ENCODE measurements around the gene PLD2. TPM values are rescaled to one million over a fixed set of nuclear protein-coding genes. Genes with fewer than 3 reads are reported as not detected.

The PLD2 gene
- polyA plus RNA-seq, 3 donors from 2014 or later, result 0.78 to 2.0 TPM; not detected in 1

DNA sequence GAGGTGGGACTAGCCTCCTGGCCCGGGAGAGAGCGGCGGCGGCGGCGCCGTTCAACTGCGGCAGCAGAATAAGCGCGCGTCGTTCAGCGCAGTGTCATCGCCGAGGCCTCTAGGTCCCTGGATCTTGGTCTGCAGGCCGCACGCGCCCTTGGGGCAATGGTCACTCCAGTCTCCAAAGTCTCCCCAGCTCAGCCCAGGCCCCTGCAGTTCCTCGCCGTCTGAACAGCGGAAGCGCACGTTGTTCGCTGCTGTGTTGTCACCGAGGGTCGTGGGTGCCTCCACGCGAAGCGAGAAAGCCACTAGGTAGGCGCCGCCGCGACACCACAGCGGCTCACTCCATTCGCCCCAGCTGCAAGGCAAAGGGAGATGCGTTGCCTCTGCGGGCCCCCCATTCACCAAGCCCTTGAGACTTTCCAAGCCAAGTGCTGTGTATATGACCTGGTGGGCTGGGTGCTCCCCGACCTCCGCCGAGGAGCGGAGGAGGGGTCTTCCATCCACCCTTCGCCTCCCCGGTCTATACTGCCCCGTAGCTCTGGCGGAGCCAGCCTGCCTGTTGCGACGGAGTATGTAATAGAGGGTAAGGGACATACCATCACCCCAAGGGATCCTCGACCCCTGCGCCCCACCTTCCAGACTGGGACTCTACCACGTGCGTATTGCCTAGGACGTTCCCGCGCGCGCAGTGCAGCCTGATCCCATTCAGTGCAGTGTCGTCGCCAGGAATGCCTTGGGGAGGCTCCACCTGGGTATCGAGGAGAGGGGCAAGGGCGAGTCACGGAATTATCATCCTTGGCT is 21.4 kb upstream of the PLD2 start:
- H3K36me3 Mint-ChIP-seq, result no peaks in the 10 kb centered on the region
- no peaks in the 10 kb centered on the region for H3K9me3 Mint-ChIP-seq
- no peak for DNase-seq
- peak overlapping the region in 1 of 5 donors; percentile 42 for H3K4me3 Mint-ChIP-seq
- no peak overlapping the region for H3K27ac Mint-ChIP-seq
- H3K4me1 Mint-ChIP-seq, result peaks cover 3 to 5% of the 10 kb centered on the region in 2 donors
- H3K27me3 Mint-ChIP-seq (ENCODE audit: low read depth in 3 of 3), result peaks cover 25 to 30% (median 27%) of the 10 kb centered on the region in 3 donors

DNA sequence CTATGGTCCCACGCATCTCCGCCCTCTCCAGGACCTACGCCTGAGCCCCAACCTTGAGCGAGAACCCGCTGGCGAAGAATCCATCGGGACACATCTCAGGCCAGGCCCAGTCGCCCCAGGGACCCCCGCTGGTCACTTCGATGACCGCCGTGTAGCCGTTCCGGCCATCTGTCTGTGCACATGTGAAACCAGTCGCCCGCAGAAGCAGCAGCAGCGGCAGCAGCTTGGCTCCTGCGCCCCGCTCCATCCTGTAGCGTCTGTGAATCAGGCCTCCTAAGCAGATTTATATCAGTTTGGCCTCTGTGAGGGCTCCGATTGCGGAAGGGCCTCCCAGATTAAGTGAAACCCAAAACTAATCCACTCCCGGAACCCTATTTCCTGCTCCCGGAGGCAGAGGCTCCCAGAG is 20.8 kb upstream of the PLD2 start, which contains the start of gene VMO1:
VMO1 (minus strand) TSS at position 259 of the 406 bp plus-strand sequence; CDS start at position 247, 12 bp downstream.
- Mint-ChIP-seq H3K27me3 (ENCODE audit: low read depth in 3 of 3) (peaks cover 26 to 30% (median 27%) of the 10 kb centered on the region in 3 donors), H3K36me3 (no peaks in the 10 kb centered on the region), H3K4me3 (peak within 1 kb of the TSS in 2 of 5 donors; percentile 21 to 42), H3K27ac (no peak within 1 kb of the TSS), H3K9me3 (no peaks in the 10 kb centered on the region), H3K4me1 (peaks cover 8 to 9% of the 10 kb centered on the region in 2 donors)
- DNase-seq, result no peak

DNA sequence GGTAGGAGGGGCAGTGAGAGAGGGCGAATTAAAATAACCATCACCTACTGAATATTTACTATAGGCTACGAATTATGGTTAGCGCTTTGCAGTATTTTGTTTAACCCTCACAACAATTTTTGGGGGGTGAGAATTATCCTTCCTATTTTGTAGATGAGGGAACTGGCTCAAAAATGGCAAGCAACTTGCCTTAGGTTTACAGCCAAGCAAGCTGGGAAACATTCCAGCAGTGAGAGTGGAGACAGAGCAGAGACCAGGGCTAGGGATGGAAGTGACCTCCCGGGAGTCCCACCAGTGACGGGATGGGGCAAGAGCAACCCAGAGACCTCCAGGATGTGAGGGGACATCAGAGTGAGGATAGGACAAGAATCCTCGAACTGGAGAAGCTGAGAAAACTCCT is 20.4 kb upstream of the PLD2 start:
- Mint-ChIP-seq H3K27ac (no peak overlapping the region), H3K4me1 (peaks cover 10 to 13% of the 10 kb centered on the region in 2 donors), H3K27me3 (ENCODE audit: low read depth in 3 of 3) (peaks cover 27 to 29% (median 29%) of the 10 kb centered on the region in 3 donors), H3K4me3 (no peak overlapping the region), H3K9me3 (no peaks in the 10 kb centered on the region), H3K36me3 (no peaks in the 10 kb centered on the region)
- no peak for DNase-seq

DNA sequence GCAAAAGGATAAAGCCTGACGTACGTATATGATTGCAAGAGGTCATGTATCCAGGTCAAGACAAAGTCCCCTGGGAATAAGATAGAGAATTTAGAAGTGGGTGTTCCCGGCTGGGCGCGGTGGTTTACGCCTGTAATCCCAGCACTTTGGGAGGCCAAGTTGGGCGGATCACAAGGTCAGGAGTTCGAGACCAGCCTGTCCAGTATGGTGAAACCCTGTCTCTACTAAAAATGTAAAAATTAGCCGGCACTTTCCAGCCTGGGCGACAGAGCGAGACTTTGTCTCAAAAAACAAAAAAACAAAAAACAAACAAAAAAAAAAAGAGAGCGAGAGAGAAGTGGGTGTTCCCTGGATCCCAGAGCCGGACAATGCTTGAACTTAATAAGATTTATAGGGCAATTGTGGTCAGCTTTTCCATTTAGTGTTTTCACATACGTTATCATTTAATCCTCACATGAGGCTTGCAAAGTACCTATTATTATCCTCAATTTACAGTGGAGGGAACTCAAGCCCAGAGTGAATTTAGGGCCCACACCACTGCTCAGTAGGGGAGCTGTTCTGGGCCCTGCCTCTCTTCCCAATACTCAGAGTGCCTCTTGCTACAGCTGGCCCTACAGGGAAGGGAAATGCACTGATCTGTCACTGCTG is 18.7 kb upstream of the PLD2 start:
- H3K36me3 Mint-ChIP-seq, result no peaks in the 10 kb centered on the region
- peaks cover 10 to 13% of the 10 kb centered on the region in 2 donors for H3K4me1 Mint-ChIP-seq
- peak overlapping the region in 4 of 6 donors; percentile 31 to 73 (median 60) for H3K27ac Mint-ChIP-seq
- DNase-seq, result no peak
- H3K4me3 Mint-ChIP-seq, result peak overlapping the region; percentile 45 to 68 (median 57)
- H3K27me3 Mint-ChIP-seq (ENCODE audit: low read depth in 3 of 3), result peaks cover 25 to 26% (median 25%) of the 10 kb centered on the region in 3 donors
- no peaks in the 10 kb centered on the region for H3K9me3 Mint-ChIP-seq

DNA sequence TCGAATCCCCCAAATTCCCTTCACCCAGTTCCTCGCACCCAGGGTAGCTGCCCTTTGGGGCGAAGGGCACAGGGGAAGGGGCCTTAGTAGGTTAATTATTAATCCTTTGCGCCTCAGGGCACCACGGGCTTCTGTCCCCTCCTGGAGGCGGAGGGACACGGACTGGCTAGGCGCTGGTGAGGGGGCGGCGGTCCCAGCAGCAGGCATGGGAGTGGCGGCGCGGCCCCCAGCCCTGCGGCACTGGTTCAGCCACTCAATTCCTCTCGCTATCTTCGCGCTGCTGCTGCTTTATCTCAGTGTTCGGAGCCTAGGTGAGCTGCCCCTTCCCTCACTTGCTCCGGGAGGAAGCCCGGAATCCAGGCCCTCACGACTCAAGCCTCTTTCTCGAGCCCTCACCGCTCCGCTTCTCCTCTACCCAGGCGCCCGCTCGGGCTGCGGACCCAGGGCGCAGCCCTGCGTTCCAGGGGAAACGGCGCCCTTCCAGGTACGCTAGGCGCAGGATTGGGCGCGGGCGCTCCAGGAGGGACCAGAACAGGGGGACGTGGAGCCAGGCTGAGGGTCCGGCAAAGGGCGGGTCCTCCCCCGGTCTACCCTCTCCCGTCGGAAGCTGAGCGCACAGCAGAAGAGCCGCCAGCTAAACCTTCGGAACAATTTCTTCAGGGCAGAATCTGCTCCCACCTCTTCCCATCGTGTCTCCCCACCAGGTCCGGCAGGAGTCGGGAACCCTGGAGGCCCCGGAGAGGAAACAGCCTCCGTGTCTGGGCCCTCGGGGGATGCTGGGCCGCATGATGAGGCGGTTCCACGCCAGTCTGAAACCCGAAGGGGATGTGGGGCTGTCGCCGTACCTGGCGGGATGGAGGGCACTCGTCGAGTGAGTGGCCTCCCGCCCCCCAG is 17.9 kb upstream of the PLD2 start, which contains the start of gene GLTPD2:
GLTPD2 (plus strand) TSS at position 158 of the 894 bp plus-strand sequence; CDS start at position 206, 48 bp downstream.
- peaks cover 10 to 13% of the 10 kb centered on the region in 2 donors for H3K4me1 Mint-ChIP-seq
- peaks cover 20 to 26% (median 22%) of the 10 kb centered on the region in 3 donors for H3K27me3 Mint-ChIP-seq (ENCODE audit: low read depth in 3 of 3)
- peak within 1 kb of the TSS; percentile 65 to 77 (median 69) for H3K4me3 Mint-ChIP-seq
- peak within 1 kb of the TSS in 5 of 6 donors; percentile 53 to 73 (median 62) for H3K27ac Mint-ChIP-seq
- H3K36me3 Mint-ChIP-seq, result no peaks in the 10 kb centered on the region
- no peak for DNase-seq
- no peaks in the 10 kb centered on the region for H3K9me3 Mint-ChIP-seq

DNA sequence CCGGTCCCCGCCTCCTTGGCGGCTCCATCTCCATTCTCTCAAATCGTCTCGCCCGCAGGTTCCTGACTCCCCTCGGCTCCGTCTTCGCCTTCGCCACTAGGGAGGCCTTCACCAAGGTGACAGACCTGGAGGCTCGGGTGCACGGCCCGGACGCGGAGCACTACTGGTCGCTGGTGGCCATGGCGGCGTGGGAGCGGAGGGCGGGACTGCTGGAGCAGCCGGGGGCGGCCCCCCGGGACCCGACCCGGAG is 17.3 kb upstream of the PLD2 start:
- H3K4me3 Mint-ChIP-seq, result peak overlapping the region; percentile 65 to 77 (median 69)

DNA sequence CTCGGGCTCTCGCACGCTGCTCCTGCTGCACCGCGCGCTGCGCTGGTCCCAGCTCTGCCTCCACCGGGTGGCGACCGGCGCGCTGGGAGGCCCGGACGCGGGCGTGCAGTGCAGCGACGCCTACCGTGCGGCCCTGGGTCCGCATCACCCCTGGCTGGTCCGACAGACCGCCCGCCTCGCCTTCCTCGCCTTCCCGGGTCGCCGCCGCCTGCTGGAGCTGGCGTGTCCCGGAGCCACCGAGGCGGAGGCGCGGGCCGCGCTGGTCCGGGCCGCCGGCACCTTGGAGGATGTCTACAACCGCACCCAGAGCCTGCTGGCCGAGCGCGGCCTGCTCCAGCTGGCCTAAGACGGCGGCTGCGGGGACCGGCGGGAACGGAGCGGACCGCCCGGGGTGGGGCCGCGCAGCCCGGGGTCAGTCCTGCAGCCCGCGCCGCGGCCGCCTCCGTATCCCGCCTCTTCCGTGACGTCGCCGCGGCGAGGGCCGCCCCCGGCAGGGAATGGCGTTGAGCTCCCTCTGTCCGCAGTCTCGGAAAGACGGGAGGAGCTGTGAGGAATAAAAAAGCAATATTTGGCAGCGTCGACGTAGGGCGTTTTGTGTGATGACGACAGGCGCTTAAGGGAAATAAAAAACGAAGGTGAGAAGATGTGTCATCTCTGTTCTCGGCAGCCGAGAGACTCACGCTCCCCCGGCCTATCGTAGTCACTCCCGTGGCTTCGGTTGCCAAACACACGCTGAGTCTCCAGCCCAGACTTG is 16.8 kb upstream of the PLD2 start:
- H3K9me3 Mint-ChIP-seq, result no peaks in the 10 kb centered on the region
- H3K27me3 Mint-ChIP-seq (ENCODE audit: low read depth in 3 of 3), result peaks cover 19 to 22% (median 22%) of the 10 kb centered on the region in 3 donors
- peak; percentile 81 to 85 (median 83) for DNase-seq
- peak overlapping the region; percentile 83 to 97 (median 94) for H3K27ac Mint-ChIP-seq
- peak overlapping the region; percentile 86 to 95 (median 93) for H3K4me3 Mint-ChIP-seq
- H3K36me3 Mint-ChIP-seq, result no peaks in the 10 kb centered on the region
- peaks cover 10 to 14% of the 10 kb centered on the region in 2 donors for H3K4me1 Mint-ChIP-seq

More for the DNA sequence above, 17.3 kb upstream of the PLD2 start:
- H3K9me3 Mint-ChIP-seq, result no peaks in the 10 kb centered on the region
- H3K27ac Mint-ChIP-seq, result peak overlapping the region in 4 of 6 donors; percentile 16 to 71 (median 58)
- DNase-seq, result no peak
- no peaks in the 10 kb centered on the region for H3K36me3 Mint-ChIP-seq
- H3K27me3 Mint-ChIP-seq (ENCODE audit: low read depth in 3 of 3), result peaks cover 22 to 23% (median 22%) of the 10 kb centered on the region in 3 donors
- peaks cover 10 to 13% of the 10 kb centered on the region in 2 donors for H3K4me1 Mint-ChIP-seq

DNA sequence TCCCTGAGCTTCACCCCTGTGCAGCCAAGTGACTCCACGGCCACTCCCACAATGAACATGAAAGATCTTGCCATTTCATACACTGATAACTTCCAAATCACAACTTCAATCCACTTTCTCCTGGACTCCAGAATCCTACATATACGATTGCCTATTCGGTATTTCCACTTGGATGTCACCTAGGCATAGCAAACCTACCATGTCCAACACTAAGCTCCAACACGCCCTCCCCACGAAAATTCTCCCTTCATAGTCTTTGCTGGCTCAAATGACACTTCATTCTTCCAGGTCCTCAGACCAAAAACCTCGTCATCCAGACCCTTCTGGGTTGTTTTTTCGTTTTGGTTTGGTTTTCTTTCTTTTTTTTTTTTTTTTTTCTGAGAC is 16.3 kb upstream of the PLD2 start:
- Mint-ChIP-seq H3K27me3 (ENCODE audit: low read depth in 3 of 3) (peaks cover 14 to 22% (median 20%) of the 10 kb centered on the region in 3 donors), H3K36me3 (no peaks in the 10 kb centered on the region), H3K4me1 (peaks cover 13 to 20% of the 10 kb centered on the region in 2 donors), H3K9me3 (no peaks in the 10 kb centered on the region), H3K27ac (peak overlapping the region; percentile 83 to 97 (median 94)), H3K4me3 (peak overlapping the region; percentile 86 to 95 (median 93))
- no peak for DNase-seq

DNA sequence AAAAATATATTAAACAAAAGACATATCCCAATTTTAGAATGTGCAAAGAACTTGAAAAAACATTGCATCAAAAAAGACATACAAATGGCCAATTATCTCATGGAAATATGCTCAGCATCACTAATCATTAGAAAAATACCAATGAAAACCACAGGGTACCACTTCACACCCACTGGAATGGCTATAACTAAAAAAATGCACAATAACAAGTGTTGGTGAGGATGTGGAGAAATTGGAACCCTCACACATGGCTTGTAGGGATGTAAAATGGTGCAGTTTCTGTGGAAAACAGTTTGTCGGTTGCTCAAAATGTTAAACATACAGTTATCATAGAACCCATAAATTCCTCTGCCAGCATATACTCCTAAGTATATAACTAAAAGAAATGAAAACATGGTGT is 11.8 kb upstream of the PLD2 start:
- no peak for DNase-seq
- Mint-ChIP-seq H3K4me3 (peak overlapping the region; percentile 38 to 100 (median 99)), H3K27ac (peak overlapping the region in 4 of 6 donors; percentile 40 to 98 (median 86)), H3K9me3 (no peaks in the 10 kb centered on the region), H3K36me3 (peaks cover 3 to 13% (median 6%) of the 10 kb centered on the region in 3 donors), H3K27me3 (ENCODE audit: low read depth in 3 of 3) (peaks cover 6 to 18% (median 11%) of the 10 kb centered on the region in 3 donors), H3K4me1 (peaks cover 23 to 32% of the 10 kb centered on the region in 2 donors)

DNA sequence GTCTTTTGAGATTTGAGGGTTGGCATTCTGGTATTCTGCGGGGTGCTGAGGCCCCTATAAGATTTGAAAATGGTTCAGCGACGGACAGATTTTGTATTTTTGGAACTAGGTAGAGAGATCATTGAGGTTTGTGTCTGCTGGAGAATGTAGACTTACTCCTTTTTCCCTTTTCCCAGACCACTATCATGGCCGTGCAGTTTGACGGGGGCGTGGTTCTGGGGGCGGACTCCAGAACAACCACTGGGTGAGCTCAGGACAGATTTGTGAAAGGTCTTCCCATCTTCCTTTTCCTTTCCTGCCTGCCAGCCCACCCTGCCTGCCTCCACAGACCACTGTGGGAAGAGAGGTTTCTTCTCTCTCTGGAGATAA is 10.4 kb upstream of the PLD2 start:
- H3K4me1 Mint-ChIP-seq, result peaks cover 15 to 19% of the 10 kb centered on the region in 2 donors
- peaks cover 3 to 18% (median 6%) of the 10 kb centered on the region in 3 donors for H3K36me3 Mint-ChIP-seq
- H3K9me3 Mint-ChIP-seq, result no peaks in the 10 kb centered on the region
- no peak for DNase-seq
- H3K27ac Mint-ChIP-seq, result peak overlapping the region; percentile 91 to 99 (median 98)
- H3K4me3 Mint-ChIP-seq, result peak overlapping the region; percentile 98 to 100 (median 99)
- peaks cover 0 to 12% (median 9%) of the 10 kb centered on the region in 3 donors for H3K27me3 Mint-ChIP-seq (ENCODE audit: low read depth in 3 of 3)

DNA sequence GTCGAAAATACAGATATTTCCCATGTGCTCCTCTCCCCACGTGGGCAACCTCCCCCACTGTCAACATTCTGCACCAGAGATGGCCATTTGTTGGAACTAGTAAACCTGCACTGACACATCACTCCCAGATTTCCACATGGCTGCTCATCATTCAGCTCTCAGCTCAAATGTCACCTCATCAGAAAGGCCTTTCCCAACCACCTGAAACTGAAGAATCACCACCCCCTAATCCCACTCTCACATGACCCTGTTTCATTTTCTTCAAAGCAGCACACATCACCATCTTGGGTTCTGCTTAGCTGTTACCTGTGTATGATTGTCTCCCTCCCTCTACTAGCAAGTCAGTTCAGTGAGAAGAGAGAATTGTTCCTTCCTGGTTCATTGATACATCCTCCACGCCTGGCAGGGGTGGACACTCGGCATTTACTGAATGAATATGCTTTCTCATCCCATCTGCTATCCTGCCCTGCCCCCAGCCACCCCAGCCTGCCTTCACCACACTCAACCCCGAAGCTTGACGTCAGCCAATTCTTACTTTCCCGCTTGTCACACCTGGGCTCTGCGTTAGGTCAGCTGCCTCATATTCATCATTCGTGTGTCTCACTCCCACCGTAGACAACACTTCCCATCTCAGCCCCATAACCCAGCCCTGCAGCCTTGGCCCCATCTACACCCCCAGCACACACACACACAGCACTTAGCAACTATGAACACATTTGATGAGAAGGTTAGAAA is 6.3 kb upstream of the PLD2 start:
- Mint-ChIP-seq H3K27ac (no peak overlapping the region), H3K36me3 (peaks cover 3 to 18% (median 6%) of the 10 kb centered on the region in 3 donors), H3K9me3 (no peaks in the 10 kb centered on the region), H3K27me3 (ENCODE audit: low read depth in 3 of 3) (peaks cover 0 to 10% (median 8%) of the 10 kb centered on the region in 3 donors), H3K4me1 (peaks cover 12 to 13% of the 10 kb centered on the region in 2 donors), H3K4me3 (no peak overlapping the region)
- no peak for DNase-seq

DNA sequence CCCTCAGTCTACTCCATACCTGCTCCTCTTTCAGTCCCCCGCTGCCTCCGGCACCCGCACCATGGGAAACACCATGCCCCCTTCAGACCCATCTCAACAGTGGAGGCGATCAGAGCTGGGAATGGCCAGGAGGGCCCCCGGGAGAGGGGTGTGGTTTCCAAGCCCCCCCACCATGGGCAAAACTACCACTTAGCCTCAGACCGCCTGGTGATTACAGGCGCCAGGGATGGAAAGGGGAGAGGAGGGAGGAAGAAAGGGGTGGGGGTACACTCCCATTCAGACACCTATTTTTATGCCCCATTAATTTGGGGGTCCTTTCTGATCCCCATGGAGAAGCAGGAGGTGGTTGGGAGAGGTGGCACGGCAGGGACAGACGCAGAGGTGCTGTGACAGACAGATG is 4.7 kb upstream of the PLD2 start, which contains the start of gene C17orf114:
C17orf114 (minus strand) TSS at position 101 of the 400 bp plus-strand sequence.
- H3K4me3 Mint-ChIP-seq, result no peak within 1 kb of the TSS
- no peak within 1 kb of the TSS for H3K27ac Mint-ChIP-seq
- DNase-seq, result no peak
- peaks cover 0 to 15% (median 6%) of the 10 kb centered on the region in 3 donors for H3K36me3 Mint-ChIP-seq
- no peaks in the 10 kb centered on the region for H3K9me3 Mint-ChIP-seq
- peaks cover 0 to 4% (median 3%) of the 10 kb centered on the region in 3 donors for H3K27me3 Mint-ChIP-seq (ENCODE audit: low read depth in 3 of 3)
- H3K4me1 Mint-ChIP-seq, result peaks cover 5 to 8% of the 10 kb centered on the region in 2 donors
